ENCODE data around the gene NEO1.
A peak's percentile ranks its signal among the peaks of the same experiment; 100 is the strongest.

Gene NEO1

DNA sequence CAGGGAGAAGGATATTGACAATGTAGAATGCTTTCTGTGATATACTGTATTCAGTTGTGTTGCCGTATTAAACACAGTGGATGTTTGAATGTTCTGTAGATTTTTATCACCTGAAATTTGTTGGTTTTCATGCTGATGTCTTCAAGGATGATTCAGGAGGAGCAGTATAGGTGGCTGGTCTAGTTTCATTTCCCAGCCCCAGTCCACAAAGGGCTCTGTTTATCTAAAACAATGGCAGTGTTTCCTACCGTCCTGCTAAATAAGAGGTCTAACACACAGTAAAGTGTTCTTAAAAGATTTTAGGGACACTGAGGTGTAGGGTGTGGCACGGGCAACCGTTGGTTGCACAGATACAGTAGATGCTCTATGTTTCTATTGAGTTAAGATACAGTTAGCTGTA, 26.0 kb downstream of the NEO1 start:
- no peak for DNase-seq

DNA sequence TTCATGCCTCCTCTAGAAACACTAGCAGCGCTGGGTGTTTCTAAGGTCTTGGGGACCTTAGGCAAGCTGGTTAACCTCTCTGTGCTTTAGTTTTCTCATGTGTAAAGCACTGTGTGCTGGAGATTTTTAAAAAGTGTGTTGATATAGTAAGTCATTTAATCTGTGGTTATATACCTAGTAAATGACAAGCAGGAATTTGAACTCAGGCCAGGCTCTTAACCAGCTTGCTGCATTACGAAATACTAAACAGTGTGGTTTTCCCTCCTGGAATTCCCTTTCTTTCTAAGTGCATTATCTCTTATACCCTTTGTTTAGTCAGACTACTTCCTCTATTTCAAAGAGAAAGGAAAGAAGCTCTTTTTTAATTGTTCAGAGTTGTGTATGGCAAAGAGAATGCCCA, 26.5 kb downstream of the NEO1 start:
- DNase-seq: peak; percentile 71

DNA sequence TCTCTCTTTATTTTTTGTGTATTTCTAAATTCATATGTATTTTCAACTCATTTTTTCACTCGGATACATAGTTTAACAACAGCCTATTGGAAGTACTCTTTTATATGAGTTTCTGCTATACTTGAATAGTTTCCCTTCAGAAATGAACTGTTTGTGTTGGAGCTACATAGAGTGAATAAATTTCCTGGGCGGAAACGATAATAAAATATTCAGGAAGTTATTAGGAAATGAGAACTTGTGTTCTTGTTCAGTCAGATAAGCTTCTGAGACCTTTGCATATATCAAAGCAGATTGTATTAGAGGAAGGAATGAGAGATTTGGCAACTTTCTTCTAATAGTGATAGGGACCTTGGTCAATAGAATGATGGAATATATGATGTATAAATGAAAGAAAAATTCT, 27.3 kb downstream of the NEO1 start:
- no peak for DNase-seq

DNA sequence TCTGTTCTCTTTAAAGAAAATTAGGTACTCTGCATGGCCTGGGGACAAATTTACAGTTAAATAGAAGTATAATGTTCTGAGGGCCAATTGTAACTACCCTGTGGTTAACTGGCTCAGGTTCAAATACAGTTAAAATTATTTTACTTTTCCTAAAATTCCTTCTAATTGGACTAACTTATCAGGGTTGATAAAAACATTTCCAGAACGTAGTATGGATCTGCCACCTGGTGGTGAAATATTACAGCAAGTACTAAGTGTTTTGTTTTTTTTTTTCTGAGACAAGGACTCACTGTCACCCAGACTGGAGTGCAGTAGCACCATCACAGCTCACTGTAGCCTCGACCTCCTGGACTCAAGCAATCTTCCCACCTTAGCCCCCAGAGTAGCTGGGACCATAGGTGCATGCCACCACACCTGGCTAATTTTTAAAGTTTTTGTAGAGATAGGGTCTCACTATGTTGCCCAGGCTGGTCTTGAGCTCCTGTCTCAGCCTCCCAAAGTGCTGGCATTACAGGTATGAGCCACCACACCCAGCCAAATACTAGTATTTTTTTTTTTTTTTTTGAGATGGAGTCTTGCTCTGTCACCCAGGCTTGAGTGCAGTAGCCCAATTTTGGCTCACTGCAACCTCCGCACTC, 29.2 kb downstream of the NEO1 start:
- DNase-seq: peak; percentile 66

DNA sequence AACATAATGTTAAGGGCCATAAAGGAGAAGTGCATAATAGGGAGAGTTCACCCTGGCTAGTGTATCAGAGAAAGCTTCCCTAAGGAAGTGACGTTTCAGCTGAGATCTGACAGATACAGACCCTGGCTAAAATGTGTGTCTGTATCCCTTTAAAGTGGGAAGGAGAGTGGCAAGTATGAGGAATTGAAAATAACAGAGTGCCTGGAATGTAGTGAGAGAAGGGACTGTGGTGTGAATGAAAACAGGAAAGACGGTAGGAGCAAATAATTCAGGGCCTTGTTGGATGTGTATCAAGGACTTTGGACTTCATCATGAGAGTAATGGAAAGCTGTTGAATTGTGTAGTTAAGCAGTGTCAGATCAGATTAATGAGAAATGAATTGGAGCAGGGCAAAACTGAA, 30.5 kb downstream of the NEO1 start:
- peak; percentile 5 for DNase-seq

DNA sequence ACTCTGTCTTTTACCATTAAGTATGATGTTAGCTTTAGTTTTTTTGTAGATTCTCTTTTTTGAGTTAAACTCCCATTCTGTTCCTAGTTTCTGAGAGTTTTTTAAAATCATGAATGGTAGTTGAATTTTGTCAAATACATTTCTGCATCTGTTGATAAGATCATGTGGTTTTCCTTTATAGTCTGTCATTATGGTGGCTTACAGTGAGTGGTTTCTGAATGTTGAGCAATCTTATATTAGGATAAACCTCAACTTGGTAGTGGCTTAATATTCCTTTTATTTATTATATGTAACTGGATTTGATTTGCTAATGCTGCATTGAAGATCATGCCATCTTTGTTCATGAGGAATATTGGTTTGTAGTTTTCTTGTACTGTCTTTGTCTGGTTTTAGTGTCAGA, 34.8 kb downstream of the NEO1 start:
- no peak for DNase-seq

DNA sequence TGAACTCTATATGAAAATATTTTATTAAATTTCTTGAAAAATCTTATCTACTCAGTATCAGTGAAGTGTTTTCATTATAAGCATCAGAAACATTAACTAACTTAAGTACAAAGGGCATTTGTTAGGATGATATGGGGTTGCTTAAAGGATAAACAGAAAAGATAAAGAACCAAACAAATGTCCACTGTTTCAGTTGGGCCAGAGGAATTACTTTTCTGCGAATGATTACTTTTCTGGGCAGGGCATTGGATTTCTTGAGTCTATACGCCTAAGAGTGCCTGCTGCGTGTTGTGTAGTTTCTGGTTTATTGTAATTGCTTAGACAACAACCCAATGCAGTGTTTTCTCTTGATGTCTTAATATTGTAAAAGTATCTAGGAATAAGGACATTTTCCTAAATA, 52.8 kb downstream of the NEO1 start:
- DNase-seq: no peak

DNA sequence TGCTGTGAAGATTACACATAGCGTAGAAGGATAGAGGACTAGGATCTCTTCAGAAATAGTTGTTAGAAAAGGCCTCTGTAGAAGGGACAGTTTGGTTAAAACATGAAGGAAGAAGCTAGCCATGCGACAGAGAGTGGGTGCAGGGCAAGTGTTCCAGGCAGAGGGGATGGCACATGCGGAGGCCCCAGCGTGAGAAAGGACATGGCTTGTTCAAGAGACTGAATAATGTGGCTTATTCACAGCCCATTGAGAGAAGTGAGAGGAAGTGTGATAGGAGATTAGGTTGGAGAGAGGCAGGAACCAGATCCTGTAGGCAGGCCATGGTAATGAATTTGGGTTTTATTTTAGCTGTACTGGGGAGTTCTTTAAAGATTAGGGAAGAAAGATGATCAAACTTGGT, 56.4 kb downstream of the NEO1 start:
- no peak for DNase-seq

DNA sequence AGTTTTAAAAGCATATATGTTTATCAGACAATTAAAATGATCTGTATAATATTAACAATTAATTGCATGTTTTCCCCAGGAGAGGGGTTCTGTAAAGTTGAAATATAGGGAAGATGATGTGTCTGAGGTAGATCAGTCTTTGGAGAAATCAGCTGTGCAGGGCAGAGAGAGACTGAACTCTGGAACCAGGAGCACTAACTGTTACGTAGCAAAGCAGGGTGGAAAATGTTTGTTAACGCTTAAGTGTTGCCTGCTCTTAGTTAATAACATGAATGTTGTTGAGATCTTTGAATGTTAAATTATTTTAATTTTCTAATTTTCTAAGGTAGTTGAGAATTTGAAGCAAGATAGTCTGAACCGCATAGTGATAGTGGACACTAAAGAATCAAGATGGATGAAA, 57.5 kb downstream of the NEO1 start:
- no peak for DNase-seq

DNA sequence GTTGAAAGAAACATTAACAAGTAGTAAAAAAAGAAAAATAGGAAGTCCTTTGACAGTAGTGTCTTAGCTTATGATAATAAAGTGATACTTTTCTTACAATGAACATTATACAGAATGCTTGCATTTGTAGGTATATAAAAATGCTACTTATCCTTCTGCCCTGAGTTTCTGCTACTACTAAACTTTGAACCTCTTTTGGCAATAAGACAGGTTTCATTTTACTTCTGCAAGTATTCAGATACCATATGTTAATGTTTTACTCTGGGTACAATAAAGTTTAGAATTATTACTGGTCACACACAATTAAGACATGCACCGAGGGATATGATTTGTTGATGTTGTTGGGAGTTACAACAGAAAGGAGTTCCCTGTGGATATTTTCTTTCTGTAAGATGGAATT, 57.9 kb downstream of the NEO1 start:
- no peak for DNase-seq

DNA sequence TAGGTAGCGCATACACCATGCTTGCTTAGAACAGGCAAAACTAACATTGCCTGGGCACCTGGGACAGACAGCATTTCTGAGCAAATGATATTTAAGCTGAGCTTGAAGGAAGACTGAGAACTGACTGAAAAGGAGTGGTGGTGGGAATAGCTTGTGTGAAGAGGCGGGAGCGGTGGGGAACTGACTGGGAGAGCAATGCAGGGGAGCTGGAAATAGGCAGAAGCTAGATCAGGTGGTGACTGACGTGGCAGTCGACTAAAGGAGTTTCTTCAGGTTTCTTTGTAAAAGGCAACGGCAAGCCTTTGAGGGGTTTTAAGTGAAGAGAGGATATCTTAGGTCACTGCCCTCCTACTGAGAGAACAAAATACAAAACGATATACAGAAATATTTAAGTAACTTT, 61.8 kb downstream of the NEO1 start:
- no peak for DNase-seq

DNA sequence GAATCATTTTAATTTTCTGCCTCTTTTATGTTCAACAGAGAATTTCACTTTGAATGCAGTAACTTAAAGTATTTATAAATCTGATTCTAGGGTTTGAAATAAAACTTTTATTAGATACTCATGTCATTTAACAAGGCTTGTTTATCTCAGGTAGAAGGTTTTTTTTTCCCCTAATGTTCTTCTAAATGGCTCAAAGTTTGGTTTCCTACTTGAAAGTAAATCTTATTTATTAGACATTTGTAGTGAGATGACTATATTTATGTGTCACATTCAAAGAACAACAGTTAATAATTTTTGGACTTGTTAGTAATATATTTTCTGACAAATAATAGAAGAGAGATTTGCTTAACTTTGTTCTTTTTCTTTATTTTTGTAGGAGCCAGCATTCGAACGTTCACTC, 63.9 kb downstream of the NEO1 start:
- no peak for DNase-seq

DNA sequence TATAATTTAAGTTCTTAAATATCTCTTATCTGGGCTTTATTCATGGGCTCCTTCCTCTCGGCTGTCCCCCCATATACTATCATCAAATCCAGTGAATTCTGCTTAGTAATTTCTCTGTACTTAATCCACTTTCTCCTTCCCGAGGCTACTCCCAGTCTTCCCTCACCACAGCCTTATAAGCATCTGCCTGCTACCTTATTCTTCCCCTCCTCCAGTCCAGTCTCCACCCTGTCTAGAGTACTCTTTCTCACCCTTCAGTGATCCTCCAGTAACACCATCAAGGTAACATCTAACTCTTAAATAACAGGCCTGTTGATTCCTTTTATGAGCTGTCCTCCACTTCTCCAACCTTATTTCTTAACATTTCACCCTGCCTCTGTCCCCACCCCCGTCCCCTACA, 65.8 kb downstream of the NEO1 start:
- no peak for DNase-seq

DNA sequence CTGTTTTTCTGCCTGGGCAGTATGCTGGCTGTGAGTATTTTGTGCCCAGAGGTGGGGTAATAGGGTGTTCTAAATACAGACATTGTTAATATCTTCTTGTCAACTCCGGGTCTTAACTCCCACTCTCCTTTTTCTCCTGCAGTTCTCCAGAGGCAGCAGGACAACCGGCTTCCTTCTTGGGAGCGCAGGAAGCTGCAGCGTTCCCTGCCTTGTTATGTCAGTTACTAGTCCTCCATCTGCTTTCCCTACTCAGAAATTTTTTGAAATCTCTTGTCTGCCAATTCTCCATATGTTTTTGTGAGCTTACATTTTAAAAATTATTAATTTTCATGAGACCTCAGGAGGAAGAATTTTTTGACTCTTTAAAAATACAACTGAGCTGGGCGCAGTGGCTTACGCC, 67.2 kb downstream of the NEO1 start:
- no peak for DNase-seq

DNA sequence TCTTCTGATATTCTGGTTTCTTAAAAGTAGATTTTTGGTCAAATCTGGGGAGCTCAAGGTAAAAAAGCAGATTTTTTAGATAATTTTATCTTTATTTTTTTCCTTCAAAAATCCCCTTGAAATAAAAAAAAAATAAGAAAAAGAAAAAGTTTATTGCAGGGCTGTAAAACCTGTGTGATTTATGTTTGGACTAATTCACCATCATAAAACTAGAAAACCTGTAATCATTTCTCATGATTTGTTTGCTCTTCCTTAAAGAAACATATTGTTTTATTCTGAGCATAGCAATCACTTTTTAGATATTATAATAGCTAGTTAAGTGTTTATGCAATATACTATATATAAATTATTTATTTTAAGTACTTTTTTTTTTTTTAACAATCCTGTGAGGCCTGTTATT, 68.0 kb downstream of the NEO1 start:
- DNase-seq: no peak

DNA sequence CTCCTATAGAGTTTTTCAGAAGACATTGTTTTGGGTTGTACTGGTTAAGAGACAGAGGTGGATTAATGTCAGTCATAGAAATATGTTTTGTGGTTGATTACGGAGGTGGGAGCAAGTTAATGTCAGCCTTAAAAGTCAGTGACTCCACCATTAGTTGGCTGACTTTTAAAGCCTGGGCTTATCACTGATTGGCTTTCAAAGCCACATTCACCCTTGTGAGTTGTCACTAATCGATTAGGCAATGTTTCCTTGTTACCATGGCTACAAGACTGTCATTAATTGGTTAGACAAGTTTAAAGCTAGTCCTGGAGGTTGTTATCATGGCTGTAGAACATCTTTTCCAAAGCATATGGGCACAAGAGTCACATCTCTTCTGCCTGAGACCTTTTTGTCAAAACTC, 73.0 kb downstream of the NEO1 start:
- peak; percentile 6 for DNase-seq

DNA sequence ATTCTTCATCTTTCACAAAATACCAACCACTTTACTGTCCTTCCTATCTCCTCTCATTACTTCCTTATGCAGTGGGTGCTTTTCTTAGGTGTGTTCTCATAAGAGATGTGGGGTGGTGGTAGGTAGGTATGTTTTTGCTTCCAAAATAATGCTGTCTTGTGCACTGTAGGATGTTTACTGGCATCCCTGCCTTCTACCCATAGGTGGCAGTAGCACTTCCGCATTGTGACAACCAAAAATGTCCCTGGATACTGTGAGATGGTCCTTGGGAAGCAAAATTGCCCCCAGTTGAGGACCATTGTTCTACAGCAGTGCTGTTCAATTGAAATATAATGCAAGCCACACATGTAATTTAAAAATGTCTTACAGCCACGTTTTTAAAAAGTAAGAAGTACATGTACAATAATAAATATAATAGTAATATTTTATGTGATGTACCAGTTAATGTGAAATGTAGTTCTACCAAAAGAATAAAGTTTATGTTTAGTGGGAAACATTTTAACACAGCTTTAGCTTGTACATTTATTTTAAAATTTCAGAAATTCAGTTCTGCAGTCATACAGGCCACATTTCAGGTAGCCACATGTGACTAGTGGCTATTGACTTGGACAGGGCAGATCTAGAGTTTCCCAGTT, 75.2 kb downstream of the NEO1 start:
- DNase-seq: peak; percentile 36

DNA sequence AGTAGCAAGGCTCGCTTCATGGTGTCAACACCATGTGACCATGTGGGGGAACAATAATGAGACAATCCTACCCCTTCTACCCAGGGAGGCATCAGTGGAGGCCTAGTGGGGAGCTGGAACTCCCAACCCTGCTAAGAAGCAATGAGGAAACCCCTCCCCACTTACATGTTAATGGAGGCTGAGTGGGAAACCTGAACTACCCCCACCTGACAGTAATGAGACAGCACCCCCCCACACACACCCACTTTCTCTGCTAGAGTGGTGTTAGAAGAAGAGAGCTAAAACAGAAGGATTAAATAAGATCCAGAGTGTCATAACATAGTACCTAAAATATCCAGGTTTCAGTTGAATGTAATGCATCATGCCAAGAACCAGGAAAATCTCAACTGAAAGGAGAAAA, 78.6 kb downstream of the NEO1 start:
- no peak for DNase-seq

DNA sequence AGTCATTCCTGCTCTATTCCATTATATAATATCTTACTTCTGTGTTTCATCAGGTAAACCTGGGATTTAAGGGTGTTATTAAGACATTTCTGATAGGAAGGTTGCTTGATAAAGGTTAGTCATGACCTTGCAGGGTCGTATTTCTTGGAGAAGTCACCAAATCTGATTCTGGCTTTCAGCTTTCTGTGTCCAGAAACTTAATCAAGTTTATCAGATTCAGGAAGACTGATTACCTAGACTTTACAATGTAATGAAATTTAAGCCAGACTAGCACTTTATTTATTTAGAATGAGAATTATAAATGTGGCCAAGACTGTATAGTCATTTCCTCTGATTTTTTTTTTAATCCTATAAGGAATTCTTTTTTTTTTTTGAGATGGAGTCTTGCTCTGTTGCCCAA, 81.9 kb downstream of the NEO1 start:
- DNase-seq: no peak

DNA sequence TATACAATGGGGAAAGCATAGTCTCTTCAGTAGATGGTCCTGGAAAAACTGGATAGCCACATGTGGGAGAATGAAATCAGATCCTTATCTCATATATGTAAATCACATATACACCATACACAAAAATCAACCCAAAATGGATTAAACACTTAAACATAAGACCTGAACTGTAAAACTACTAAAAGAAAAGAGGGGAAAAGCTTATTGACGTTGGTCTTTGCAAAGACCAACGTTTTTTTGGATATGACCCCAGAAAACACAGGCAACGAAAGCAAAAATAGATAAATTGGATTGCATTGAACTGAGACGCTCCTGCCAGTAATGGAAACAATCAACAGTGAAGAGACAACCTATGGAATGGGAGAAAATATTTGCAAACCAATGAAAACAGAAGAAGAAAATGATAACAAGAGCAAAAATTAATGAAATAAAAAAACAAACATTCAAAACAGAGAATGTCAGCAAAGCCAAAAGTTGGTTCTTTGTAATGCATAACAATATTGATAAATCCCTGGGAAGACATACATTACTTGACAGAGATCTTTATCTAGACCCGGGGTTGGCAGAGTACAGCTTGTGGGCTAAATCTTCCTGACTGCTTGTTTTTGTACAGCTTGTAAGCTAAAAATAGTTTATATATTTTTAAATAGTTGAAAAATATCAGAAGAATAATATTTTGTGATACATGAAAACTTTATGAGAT, 86.9 kb downstream of the NEO1 start:
- no peak for DNase-seq

DNA sequence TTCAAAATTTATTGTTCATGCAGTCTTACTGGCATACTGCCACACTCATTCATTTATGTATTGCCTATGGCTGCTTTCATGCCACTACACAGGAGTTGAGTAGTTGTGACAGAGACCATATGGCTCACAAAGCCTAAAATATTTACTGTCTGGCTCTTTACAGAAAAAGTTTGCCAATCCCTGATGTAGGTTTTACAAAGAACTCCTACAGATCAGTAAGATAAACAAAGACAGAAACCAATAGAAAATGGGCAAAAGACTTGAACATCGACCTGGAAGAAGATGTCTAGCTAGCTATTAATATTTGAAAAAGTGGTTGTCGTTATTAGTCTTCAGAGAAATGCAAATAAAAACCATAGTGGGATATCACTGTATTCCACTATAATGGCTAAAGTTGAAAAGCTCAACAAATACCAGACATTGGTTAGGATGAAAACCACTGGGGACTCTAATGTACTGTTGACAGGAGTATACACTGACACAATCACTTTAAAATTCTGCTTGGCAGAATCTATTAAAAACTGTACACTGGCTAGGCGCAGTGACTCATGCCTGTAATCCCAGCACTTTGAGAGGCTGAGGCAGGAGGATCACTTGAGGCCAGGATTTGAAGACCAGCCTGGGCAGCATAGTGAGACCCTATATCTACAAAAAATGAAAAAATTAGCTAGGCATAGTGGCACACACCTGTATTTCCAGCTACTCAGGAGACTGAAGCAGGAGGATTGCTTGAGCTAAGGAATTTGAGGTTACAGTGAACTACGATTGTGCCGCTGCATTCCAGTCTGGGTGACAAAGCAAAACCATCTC, 87.7 kb downstream of the NEO1 start:
- DNase-seq: no peak

DNA sequence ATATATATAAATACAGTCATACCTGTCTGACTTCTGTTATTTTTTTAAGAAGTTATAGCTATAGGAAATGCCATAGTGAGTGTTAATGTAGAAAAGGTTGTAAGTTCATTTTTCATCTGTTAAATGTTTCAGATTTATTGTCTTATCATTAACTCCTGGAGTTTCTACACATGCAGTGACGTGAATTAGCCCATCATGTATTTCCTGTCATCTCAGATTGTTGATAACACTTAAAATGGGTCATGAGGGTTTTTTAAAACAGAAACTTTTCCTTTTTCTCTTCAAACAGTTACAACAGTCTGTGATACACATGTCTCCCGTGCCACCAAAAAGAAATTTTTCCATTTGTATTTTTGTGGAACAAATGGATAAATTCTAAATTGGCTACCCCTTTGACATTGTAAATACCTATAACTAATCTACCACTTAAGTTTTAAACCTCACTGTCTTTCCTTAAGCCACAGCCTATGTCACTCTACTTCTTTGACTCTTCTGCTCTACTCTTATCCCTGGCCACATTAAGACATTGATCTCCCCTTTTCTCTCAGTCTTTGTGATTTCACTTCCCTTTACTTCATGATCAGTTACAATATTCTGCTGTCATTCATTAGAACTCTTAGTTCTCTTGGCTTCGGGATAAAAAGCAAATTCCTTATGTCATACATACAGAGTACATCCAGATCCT, 89.1 kb downstream of the NEO1 start:
- no peak for DNase-seq
